DND-41 (cell line): Measurements from ENCODE around the gene GPR39.

Experiments used
- EZH2 ChIP-seq: IDR thresholded peaks from 3 replicates; pipeline ENCODE4 v1.6.1; 2012; ENCODE audit warnings: borderline replicate concordance, low read depth, mild to moderate bottlenecking, moderate library complexity, low read length, inconsistent platforms; ENCODE audit not compliant: severe bottlenecking
- TF ChIP-seq, protein P1 (sequence below): IDR thresholded peaks from 2 replicates; pipeline ENCODE4 v1.5.1; 2012; ENCODE audit warnings: borderline replicate concordance, low read length, moderate library complexity, mild to moderate bottlenecking; ENCODE audit not compliant: poor library complexity, severe bottlenecking; ENCODE audit errors: extremely low read depth

DNA sequence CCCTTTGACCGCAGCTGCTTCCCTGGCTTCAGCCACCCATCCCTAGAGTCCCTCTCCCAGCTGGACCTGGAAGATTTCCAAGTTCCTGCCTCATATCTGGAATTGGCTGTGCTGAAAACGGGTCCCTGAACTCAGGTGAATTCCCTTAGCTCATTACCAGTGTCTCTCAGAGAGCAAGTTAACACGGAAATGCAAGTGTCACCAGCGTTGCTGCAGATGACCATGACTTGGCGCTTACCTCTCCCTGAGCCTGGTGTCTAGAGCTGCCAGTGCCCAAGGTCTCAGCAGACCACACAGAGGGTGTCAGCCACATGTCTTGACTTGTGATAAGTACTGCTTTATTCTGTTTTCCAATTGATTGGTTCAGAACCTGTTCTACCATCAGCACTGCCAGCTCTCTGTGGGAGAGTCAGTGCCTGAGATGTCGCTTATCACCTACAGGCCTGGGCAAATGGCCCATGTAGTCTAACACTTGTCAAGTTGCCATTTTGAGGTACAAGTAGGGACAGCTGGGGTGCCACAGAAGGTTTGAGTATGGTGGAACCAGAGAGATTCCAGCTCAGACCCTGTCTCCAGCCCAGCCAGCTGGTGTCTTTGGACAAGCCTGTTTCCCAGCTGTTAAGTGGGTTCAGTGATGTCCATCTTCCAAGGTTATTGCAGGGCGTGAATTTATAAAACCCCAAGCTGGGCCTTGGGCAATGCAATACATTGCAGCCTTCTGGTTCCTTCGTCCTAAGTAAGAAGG is 204.7 kb downstream of the GPR39 start:
- TF ChIP-seq, protein P1, sequence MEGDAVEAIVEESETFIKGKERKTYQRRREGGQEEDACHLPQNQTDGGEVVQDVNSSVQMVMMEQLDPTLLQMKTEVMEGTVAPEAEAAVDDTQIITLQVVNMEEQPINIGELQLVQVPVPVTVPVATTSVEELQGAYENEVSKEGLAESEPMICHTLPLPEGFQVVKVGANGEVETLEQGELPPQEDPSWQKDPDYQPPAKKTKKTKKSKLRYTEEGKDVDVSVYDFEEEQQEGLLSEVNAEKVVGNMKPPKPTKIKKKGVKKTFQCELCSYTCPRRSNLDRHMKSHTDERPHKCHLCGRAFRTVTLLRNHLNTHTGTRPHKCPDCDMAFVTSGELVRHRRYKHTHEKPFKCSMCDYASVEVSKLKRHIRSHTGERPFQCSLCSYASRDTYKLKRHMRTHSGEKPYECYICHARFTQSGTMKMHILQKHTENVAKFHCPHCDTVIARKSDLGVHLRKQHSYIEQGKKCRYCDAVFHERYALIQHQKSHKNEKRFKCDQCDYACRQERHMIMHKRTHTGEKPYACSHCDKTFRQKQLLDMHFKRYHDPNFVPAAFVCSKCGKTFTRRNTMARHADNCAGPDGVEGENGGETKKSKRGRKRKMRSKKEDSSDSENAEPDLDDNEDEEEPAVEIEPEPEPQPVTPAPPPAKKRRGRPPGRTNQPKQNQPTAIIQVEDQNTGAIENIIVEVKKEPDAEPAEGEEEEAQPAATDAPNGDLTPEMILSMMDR: no peak
- TF ChIP-seq EZH2: no peak
